Endodermal cell (in vitro differentiated cells): ENCODE measurements around the gene PTPRM. TPM values are rescaled to one million over a fixed set of nuclear protein-coding genes. Genes with fewer than 3 reads are reported as not detected.
"Not testable (repeated sequence)": the region's sequence is repeated elsewhere in the genome, so short reads cannot be mapped to it uniquely, and the experiment has no call there.

ENCODE experiments used
- DNase-seq: peaks from one replicate; pipeline ENCODE4 v3.0.0-alpha.2; 2017
- H3K27ac ChIP-seq: 2 replicates; pipeline ENCODE4 v1.5.1; 2013; ENCODE audit warnings: mild to moderate bottlenecking, low read depth, low read length, moderate library complexity
- H3K27me3 ChIP-seq: 2 replicates; pipeline ENCODE4 v1.6.1; 2013; ENCODE audit warnings: mild to moderate bottlenecking, low read length, moderate library complexity; ENCODE audit not compliant: insufficient read depth, control insufficient read depth, poor library complexity, severe bottlenecking
- H3K36me3 ChIP-seq: 2 replicates; pipeline ENCODE4 v1.7.0; 2013; ENCODE audit warnings: mild to moderate bottlenecking, low read length, moderate library complexity; ENCODE audit not compliant: control insufficient read depth, insufficient read depth
- H3K4me1 ChIP-seq: one replicate; pipeline ENCODE4 v1.7.0; 2013; ENCODE audit warnings: low read length; ENCODE audit not compliant: control insufficient read depth, insufficient read depth
- H3K4me3 ChIP-seq: 2 replicates; pipeline ENCODE4 v1.5.1; 2013; ENCODE audit warnings: mild to moderate bottlenecking, low read length, moderate library complexity
- H3K9ac ChIP-seq: 2 replicates; pipeline ENCODE4 v1.6.1; 2013; ENCODE audit warnings: mild to moderate bottlenecking, low read length, moderate library complexity; ENCODE audit not compliant: poor library complexity, severe bottlenecking; ENCODE audit errors: extremely low read depth
- H3K9me3 ChIP-seq: 2 replicates; pipeline ENCODE4 v1.6.1; 2013; ENCODE audit warnings: mild to moderate bottlenecking, low read length, moderate library complexity; ENCODE audit not compliant: control insufficient read depth
- H3K27ac Mint-ChIP-seq: 2 replicates; pipeline ENCODE4 v1.8.0; 2020; ENCODE audit warnings: mixed read lengths
- H3K27me3 Mint-ChIP-seq: 2 replicates; pipeline ENCODE4 v1.8.0; 2021; ENCODE audit warnings: mild to moderate bottlenecking, mixed read lengths; ENCODE audit not compliant: insufficient read depth
- H3K36me3 Mint-ChIP-seq: 2 replicates; pipeline ENCODE4 v1.8.0; 2020; ENCODE audit warnings: low read depth, mixed read lengths
- H3K4me1 Mint-ChIP-seq: 2 replicates; pipeline ENCODE4 v1.8.0; 2020; ENCODE audit warnings: mixed read lengths
- H3K4me3 Mint-ChIP-seq: 2 replicates; pipeline ENCODE4 v1.8.0; 2020; ENCODE audit warnings: mild to moderate bottlenecking, moderate library complexity, mixed read lengths
- H3K9me3 Mint-ChIP-seq: 2 replicates; pipeline ENCODE4 v1.8.0; 2020; ENCODE audit warnings: mild to moderate bottlenecking, mixed read lengths
- CTCF ChIP-seq: fragments of 200-600 bp; sonication (generic); conservative IDR thresholded peaks from 2 replicates; pipeline ENCODE4 v1.5.0; 2021; ENCODE audit warnings: antibody characterized with exemption, mild to moderate bottlenecking
- WGBS, 2 experiments: methylation state at CpG; one replicate each; pipeline versions ENCODE4 v1.1.5 to v1.1.7; 2013; ENCODE audit warnings: missing lambda C conversion rate in 2 of 2, mixed read lengths in 1 of 2; ENCODE audit not compliant: insufficient coverage in 1 of 2, insufficient read length in 1 of 2; 5-methylcytosine and 5-hydroxymethylcytosine counted together
- total RNA-seq, 2 donors: library from RNA; stranded (reverse); fragmentation: NEBNext Ultra II Directional in 1 of 2; extraction: Animal tissue kit (Norgen Biotek cat#: 25700) in 1 of 2; gene quantifications; 2 replicates in 1 of 2; 3 replicates in 1 of 2; pipeline ENCODE4 v1.2.1, GENCODE V29; 2021

PTPRM gene
- total RNA-seq, 2 donors from 2014 or later, result 47.2 to 57.6 TPM

- Mint-ChIP-seq H3K4me3 (no peak overlapping the region), H3K4me1 (peaks cover 57% of the 10 kb centered on the region), H3K27ac (peak overlapping the region; percentile 78), H3K9me3 (peaks cover 15% of the 10 kb centered on the region), H3K27me3 (no peaks in the 10 kb centered on the region), H3K36me3 (peaks cover 6% of the 10 kb centered on the region)
- no peaks in the 10 kb centered on the region for H3K27me3 ChIP-seq
- H3K36me3 ChIP-seq, result peaks cover 6% of the 10 kb centered on the region
- H3K4me1 ChIP-seq, result peaks cover 17% of the 10 kb centered on the region
- H3K27ac ChIP-seq, result no peak overlapping the region
- DNase-seq, result peak; percentile 67
- H3K9me3 ChIP-seq, result peaks cover 12% of the 10 kb centered on the region
- no peak for TF ChIP-seq CTCF
- WGBS, 2 experiments, result 95 to 100% methylated on average over 1 of the region's 1 CpG
- no peak overlapping the region for H3K4me3 ChIP-seq
- peak overlapping the region; percentile 36 for H3K9ac ChIP-seq
Observed at GRCh38 chr18:7733642-7734041, 166.5 kb downstream of the PTPRM start.

GRCh38 chr18:7735196-7735595 lies 168.1 kb downstream of the PTPRM start:
- peak; percentile 80 for TF ChIP-seq CTCF
- H3K4me1 ChIP-seq, result peaks cover 17% of the 10 kb centered on the region
- peaks cover 12% of the 10 kb centered on the region for H3K9me3 ChIP-seq
- H3K36me3 ChIP-seq, result peaks cover 6% of the 10 kb centered on the region
- Mint-ChIP-seq H3K9me3 (peaks cover 15% of the 10 kb centered on the region), H3K4me3 (no peak overlapping the region), H3K36me3 (peaks cover 6% of the 10 kb centered on the region), H3K27ac (peak overlapping the region; percentile 91), H3K27me3 (no peaks in the 10 kb centered on the region), H3K4me1 (peaks cover 51% of the 10 kb centered on the region)
- peak overlapping the region; percentile 42 for H3K9ac ChIP-seq
- H3K27ac ChIP-seq, result no peak overlapping the region
- WGBS, 2 experiments, result 65 to 92% methylated on average over 3 to 4 of the region's 4 CpGs
- DNase-seq, result peak; percentile 75
- H3K27me3 ChIP-seq, result no peaks in the 10 kb centered on the region
- H3K4me3 ChIP-seq, result no peak overlapping the region

- Mint-ChIP-seq H3K27ac (peak overlapping the region; percentile 91), H3K36me3 (peaks cover 6% of the 10 kb centered on the region), H3K9me3 (peaks cover 15% of the 10 kb centered on the region), H3K27me3 (no peaks in the 10 kb centered on the region), H3K4me1 (peaks cover 49% of the 10 kb centered on the region), H3K4me3 (no peak overlapping the region)
- H3K4me1 ChIP-seq, result peaks cover 17% of the 10 kb centered on the region
- DNase-seq, result peak; percentile 63
- H3K9me3 ChIP-seq, result peaks cover 12% of the 10 kb centered on the region
- no peaks in the 10 kb centered on the region for H3K27me3 ChIP-seq
- H3K27ac ChIP-seq, result no peak overlapping the region
- 40 to 41% methylated on average over 1 to 2 of the region's 2 CpGs for WGBS, 2 experiments
- H3K36me3 ChIP-seq, result peaks cover 6% of the 10 kb centered on the region
- peak overlapping the region; percentile 42 for H3K9ac ChIP-seq
- H3K4me3 ChIP-seq, result no peak overlapping the region
- TF ChIP-seq CTCF, result no peak
Observed at GRCh38 chr18:7735626-7736175, 168.6 kb downstream of the PTPRM start.

- WGBS, 2 experiments, result 78 to 91% methylated on average over 2 to 4 of the region's 6 CpGs
- Histone ChIP-seq H3K4me1 (peaks cover 19% of the 10 kb centered on the region), H3K9me3 (peaks cover 12% of the 10 kb centered on the region)
- DNase-seq, H3K4me3 Mint-ChIP-seq, H3K36me3 ChIP-seq, H3K9ac ChIP-seq, H3K27me3 ChIP-seq, H3K4me3 ChIP-seq, H3K27ac ChIP-seq, H3K27me3 Mint-ChIP-seq, H3K36me3 Mint-ChIP-seq: not testable (repeated sequence)
- H3K4me1 Mint-ChIP-seq, result peaks cover 49% of the 10 kb centered on the region
- H3K27ac Mint-ChIP-seq, result peak overlapping the region; percentile 84
- H3K9me3 Mint-ChIP-seq, result peaks cover 15% of the 10 kb centered on the region
Observed at GRCh38 chr18:7736526-7736925, 169.4 kb downstream of the PTPRM start.
